ENCODE results near the gene ADNP2.

Gene ADNP2

DNA sequence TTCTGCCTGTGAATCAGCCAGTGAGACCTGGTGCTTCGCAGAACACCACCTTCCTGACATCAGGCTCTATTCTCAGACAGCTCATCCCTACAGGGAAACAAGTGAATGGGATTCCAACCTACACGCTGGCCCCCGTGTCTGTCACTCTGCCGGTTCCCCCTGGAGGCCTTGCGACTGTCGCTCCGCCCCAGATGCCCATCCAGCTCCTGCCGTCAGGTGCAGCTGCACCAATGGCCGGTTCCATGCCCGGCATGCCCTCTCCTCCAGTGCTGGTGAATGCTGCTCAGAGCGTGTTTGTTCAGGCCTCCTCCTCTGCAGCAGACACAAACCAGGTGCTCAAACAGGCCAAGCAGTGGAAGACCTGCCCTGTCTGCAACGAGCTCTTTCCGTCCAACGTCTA, 28.1 kb downstream of the ADNP2 start:
- Histone ChIP-seq H3K9me3 (ENCODE audit: control insufficient read depth, low read length) (no peaks in the 10 kb centered on the region), H3K27me3 (ENCODE audit: control insufficient read depth, insufficient read depth, low read length) (no peaks in the 10 kb centered on the region), H3K4me3 (ENCODE audit: low read depth, low read length) (no peak overlapping the region), H3K36me3 (ENCODE audit: control insufficient read depth, insufficient read depth, low read length) (no peaks in the 10 kb centered on the region), H3K79me2 (peaks cover 5% of the 10 kb centered on the region), H3K4me2 (ENCODE audit: low read length) (no peak overlapping the region), H3K4me1 (no peaks in the 10 kb centered on the region), H3K27ac (no peak overlapping the region), H2AFZ (no peak overlapping the region), H3K9ac (no peak overlapping the region)
- TF ChIP-seq CTCF (IDR thresholded peaks at IDR 0.05): no peak

- H2AFZ ChIP-seq: no peak overlapping the region
- no peak overlapping the region for H3K9ac ChIP-seq
- no peaks in the 10 kb centered on the region for H3K9me3 ChIP-seq (ENCODE audit: control insufficient read depth, low read length)
- no peak overlapping the region for H3K27ac ChIP-seq
- no peaks in the 10 kb centered on the region for H3K36me3 ChIP-seq (ENCODE audit: control insufficient read depth, insufficient read depth, low read length)
- no peak for TF ChIP-seq CTCF (IDR thresholded peaks at IDR 0.05)
- H3K4me1 ChIP-seq: no peaks in the 10 kb centered on the region
- no peaks in the 10 kb centered on the region for H3K27me3 ChIP-seq (ENCODE audit: control insufficient read depth, insufficient read depth, low read length)
- peaks cover 4% of the 10 kb centered on the region for H3K79me2 ChIP-seq
- no peak overlapping the region for H3K4me3 ChIP-seq (ENCODE audit: low read depth, low read length)
- H3K4me2 ChIP-seq (ENCODE audit: low read length): no peak overlapping the region
Observed at GRCh38 chr18:80137976-80138375, 28.9 kb downstream of the ADNP2 start.

DNA sequence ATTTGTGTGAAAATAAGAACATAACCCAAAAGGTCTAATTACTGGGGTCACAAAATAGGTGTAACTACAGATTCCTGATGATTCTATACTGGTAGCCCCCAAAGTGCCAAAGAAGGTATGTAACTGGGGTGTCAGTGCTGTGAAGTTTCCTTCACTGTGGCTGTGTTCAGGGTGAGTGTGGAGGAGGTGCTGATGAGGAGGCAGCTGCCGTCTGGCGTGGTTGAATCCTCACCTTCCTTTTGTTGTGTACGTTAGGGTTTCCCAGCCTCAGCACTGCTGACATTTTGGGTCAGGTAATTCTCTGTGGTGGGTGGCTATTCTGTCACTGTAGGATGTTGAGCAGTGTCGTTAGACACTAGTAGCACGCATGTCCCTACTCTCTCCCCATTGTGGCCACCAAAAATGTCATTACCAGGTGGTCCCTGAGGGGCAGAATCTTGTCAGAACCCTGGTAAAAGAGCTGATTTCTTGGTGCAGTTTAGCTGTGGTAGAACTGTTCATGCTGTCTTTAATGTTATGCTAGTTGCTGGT, 31.5 kb downstream of the ADNP2 start:
- Histone ChIP-seq H3K9me3 (ENCODE audit: control insufficient read depth, low read length) (no peaks in the 10 kb centered on the region), H3K9ac (no peak overlapping the region), H2AFZ (no peak overlapping the region), H3K36me3 (ENCODE audit: control insufficient read depth, insufficient read depth, low read length) (no peaks in the 10 kb centered on the region), H3K27me3 (ENCODE audit: control insufficient read depth, insufficient read depth, low read length) (no peaks in the 10 kb centered on the region), H3K4me2 (ENCODE audit: low read length) (no peak overlapping the region), H3K79me2 (peaks cover 2% of the 10 kb centered on the region), H3K4me1 (no peaks in the 10 kb centered on the region), H3K27ac (no peak overlapping the region), H3K4me3 (ENCODE audit: low read depth, low read length) (no peak overlapping the region)
- TF ChIP-seq CTCF (IDR thresholded peaks at IDR 0.05): no peak

- no peaks in the 10 kb centered on the region for H3K27me3 ChIP-seq (ENCODE audit: control insufficient read depth, insufficient read depth, low read length)
- no peak for TF ChIP-seq CTCF (IDR thresholded peaks at IDR 0.05)
- no peak overlapping the region for H2AFZ ChIP-seq
- no peak overlapping the region for H3K9ac ChIP-seq
- H3K9me3 ChIP-seq (ENCODE audit: control insufficient read depth, low read length): no peaks in the 10 kb centered on the region
- H3K4me3 ChIP-seq (ENCODE audit: low read depth, low read length): no peak overlapping the region
- no peaks in the 10 kb centered on the region for H3K4me1 ChIP-seq
- H3K27ac ChIP-seq: no peak overlapping the region
- no peak overlapping the region for H3K4me2 ChIP-seq (ENCODE audit: low read length)
- no peaks in the 10 kb centered on the region for H3K79me2 ChIP-seq
- H3K36me3 ChIP-seq (ENCODE audit: control insufficient read depth, insufficient read depth, low read length): no peaks in the 10 kb centered on the region
Observed at GRCh38 chr18:80143881-80144280, 34.8 kb downstream of the ADNP2 start.

- no peaks in the 10 kb centered on the region for H3K9me3 ChIP-seq (ENCODE audit: control insufficient read depth, low read length)
- H3K4me1 ChIP-seq: no peaks in the 10 kb centered on the region
- H3K4me3 ChIP-seq (ENCODE audit: low read depth, low read length): no peak overlapping the region
- H3K9ac ChIP-seq: no peak overlapping the region
- H3K36me3 ChIP-seq (ENCODE audit: control insufficient read depth, insufficient read depth, low read length): no peaks in the 10 kb centered on the region
- H3K79me2 ChIP-seq: no peaks in the 10 kb centered on the region
- no peak overlapping the region for H3K4me2 ChIP-seq (ENCODE audit: low read length)
- no peak overlapping the region for H3K27ac ChIP-seq
- no peaks in the 10 kb centered on the region for H3K27me3 ChIP-seq (ENCODE audit: control insufficient read depth, insufficient read depth, low read length)
- H2AFZ ChIP-seq: no peak overlapping the region
- TF ChIP-seq CTCF (IDR thresholded peaks at IDR 0.05): no peak
Observed at GRCh38 chr18:80145196-80145804, 36.2 kb downstream of the ADNP2 start.

Data from parathyroid adenoma (tissue), 2 donors.